H1 (cell line): ENCODE measurements around the gene WWP2. TPM values are rescaled to one million over a fixed set of nuclear protein-coding genes. Genes with fewer than 3 reads are reported as not detected.
A peak's percentile ranks its signal among the peaks of the same experiment; 100 is the strongest.
"Not testable (repeated sequence)": the region's sequence is repeated elsewhere in the genome, so short reads cannot be mapped to it uniquely, and the experiment has no call there.

Experiments used
- CTCF ChIA-PET: fragments of 300-600 bp; sonication (Branson Sonifier 250); formaldehyde crosslinking; loops from one replicate; lab custom pipeline; 2021; ENCODE audit not compliant: partially characterized antibody; lab: Charles Lee
- POLR2A ChIA-PET: fragments of 300-600 bp; sonication (Branson Sonifier 250); formaldehyde crosslinking; loops from one replicate; lab custom pipeline; 2021; ENCODE audit warnings: inconsistent platforms; ENCODE audit not compliant: partially characterized antibody; lab: Charles Lee
- DNase-seq, 2 experiments: peaks; one replicate each; pipeline versions ENCODE4 v3.0.0 to v3.0.0-alpha.2; 2010 to 2022; ENCODE audit warnings: low spot score in 2 of 2, low read depth in 1 of 2, mixed read lengths in 1 of 2
- FAIRE-seq: peaks from 2 replicates; lab custom pipeline; 2011; peaks lifted over from hg19 to GRCh38; lab: Jason Lieb, UNC
- H2AFZ ChIP-seq: 2 replicates; pipeline ENCODE4 v1.8.1; 2012; ENCODE audit warnings: low read length, inconsistent platforms
- H2AK5ac ChIP-seq: 2 replicates; pipeline ENCODE4 v1.6.1; 2013; ENCODE audit warnings: low read depth, low read length
- H2BK120ac ChIP-seq: replicated peaks from 2 replicates; pipeline ENCODE3; 2013; ENCODE audit warnings: low read depth, low read length, inconsistent platforms
- H2BK12ac ChIP-seq: 2 replicates; pipeline ENCODE4 v1.6.1; 2013; ENCODE audit warnings: low read depth, low read length
- H2BK15ac ChIP-seq: 2 replicates; pipeline ENCODE4 v1.6.1; 2013; ENCODE audit warnings: low read length
- H2BK20ac ChIP-seq: 2 replicates; pipeline ENCODE4 v1.6.1; 2013; ENCODE audit warnings: low read length
- H2BK5ac ChIP-seq: 2 replicates; pipeline ENCODE4 v1.6.1; 2013; ENCODE audit warnings: low read depth, low read length
- H3K14ac ChIP-seq: 2 replicates; pipeline ENCODE4 v1.6.1; 2013; ENCODE audit warnings: inconsistent platforms; ENCODE audit not compliant: insufficient read length
- H3K18ac ChIP-seq: 2 replicates; pipeline ENCODE4 v1.6.1; 2013; ENCODE audit warnings: low read length; ENCODE audit errors: extremely low read depth
- H3K23ac ChIP-seq: 2 replicates; pipeline ENCODE4 v1.6.1; 2013; ENCODE audit warnings: inconsistent platforms; ENCODE audit not compliant: insufficient read length
- H3K23me2 ChIP-seq: 2 replicates; pipeline ENCODE4 v1.6.1; 2013; ENCODE audit warnings: low read depth, low read length
- H3K27ac ChIP-seq: 2 replicates; pipeline ENCODE4 v1.6.1; 2011; ENCODE audit warnings: low read depth, low read length, inconsistent platforms
- H3K27me3 ChIP-seq, 4 experiments: replicated peaks in 1 of 4; 1 replicate in 1 of 4; 2 replicates in 3 of 4; pipeline versions ENCODE4 v1.6.1 to v1.8.1; 2011 to 2013; ENCODE audit warnings: low read length in 3 of 4, mild to moderate bottlenecking in 3 of 4, inconsistent platforms in 2 of 4, mixed read lengths in 2 of 4, moderate library complexity in 1 of 4; ENCODE audit not compliant: control insufficient read depth in 3 of 4, insufficient read depth in 3 of 4; ENCODE audit errors: extremely low read depth in 1 of 4
- H3K36me3 ChIP-seq, 4 experiments: 2 replicates each; pipeline versions ENCODE4 v1.6.1 to v1.8.1; 2011 to 2013; ENCODE audit warnings: mild to moderate bottlenecking in 4 of 4, low read length in 3 of 4, moderate library complexity in 2 of 4, control low read depth in 1 of 4, inconsistent platforms in 1 of 4; ENCODE audit not compliant: insufficient read depth in 4 of 4, control insufficient read depth in 2 of 4
- H3K4ac ChIP-seq: replicated peaks from 2 replicates; pipeline ENCODE3; 2013; ENCODE audit warnings: low read length, low read depth, mixed read lengths, inconsistent platforms; ENCODE audit not compliant: insufficient read length
- H3K4me1 ChIP-seq, 4 experiments: replicated peaks in 1 of 4; 1 replicate in 1 of 4; 2 replicates in 3 of 4; pipeline versions ENCODE4 v1.6.1 to v1.8.1; 2011 to 2013; ENCODE audit warnings: low read length in 3 of 4, inconsistent platforms in 2 of 4, mixed read lengths in 1 of 4; ENCODE audit not compliant: insufficient read depth in 4 of 4, control insufficient read depth in 3 of 4
- H3K4me2 ChIP-seq, 2 experiments: 2 replicates each; pipeline versions ENCODE4 v1.6.1 to v1.8.1; 2011 to 2013; ENCODE audit warnings: low read depth in 2 of 2, low read length in 2 of 2, control low read depth in 1 of 2, inconsistent platforms in 1 of 2, mild to moderate bottlenecking in 1 of 2; ENCODE audit not compliant: insufficient read depth in 1 of 2
- H3K4me3 ChIP-seq, 4 experiments: fragments of 200-600, 300-600 bp in 1 of 4; sonication (generic), shearing (Covaris generic), sonication (Bioruptor Twin) in 1 of 4; 2 replicates each; pipeline versions ENCODE4 v1.5.1 to v1.8.1; 2011 to 2016; ENCODE audit warnings: low read length in 4 of 4, low read depth in 3 of 4, control low read depth in 2 of 4, inconsistent platforms in 2 of 4, mild to moderate bottlenecking in 2 of 4, mixed read lengths in 1 of 4, moderate library complexity in 1 of 4; ENCODE audit not compliant: insufficient read depth in 2 of 4; ENCODE audit errors: extremely low read depth in 1 of 4
- H3K56ac ChIP-seq: replicated peaks from 2 replicates; pipeline ENCODE3; 2013; ENCODE audit warnings: low read depth, mild to moderate bottlenecking, mixed read lengths, low read length, inconsistent platforms; ENCODE audit not compliant: insufficient read length
- H3K79me1 ChIP-seq: 2 replicates; pipeline ENCODE4 v1.6.1; 2013; ENCODE audit warnings: low read depth, low read length, control low read depth
- H3K79me2 ChIP-seq, 2 experiments: 2 replicates each; pipeline versions ENCODE4 v1.6.1 to v1.8.1; 2012 to 2013; ENCODE audit warnings: low read length in 2 of 2, mild to moderate bottlenecking in 2 of 2, inconsistent platforms in 1 of 2; ENCODE audit not compliant: insufficient read depth in 2 of 2, control insufficient read depth in 1 of 2
- H3K9ac ChIP-seq, 4 experiments: replicated peaks in 1 of 4; 1 replicate in 1 of 4; 2 replicates in 3 of 4; pipeline versions ENCODE4 v1.6.1 to v1.8.1; 2011 to 2013; ENCODE audit warnings: low read depth in 3 of 4, low read length in 3 of 4, control low read depth in 2 of 4, mild to moderate bottlenecking in 2 of 4, moderate library complexity in 2 of 4, inconsistent platforms in 1 of 4; ENCODE audit errors: extremely low read depth in 1 of 4
- H3K9me3 ChIP-seq, 2 experiments: 2 replicates each; pipeline versions ENCODE4 v1.6.1 to v1.8.1; 2012 to 2013; ENCODE audit warnings: mild to moderate bottlenecking in 2 of 2, moderate library complexity in 2 of 2, control low read depth in 1 of 2, inconsistent platforms in 1 of 2, low read depth in 1 of 2, low read length in 1 of 2, mixed read lengths in 1 of 2; ENCODE audit not compliant: insufficient read depth in 2 of 2
- H4K20me1 ChIP-seq, 2 experiments: replicated peaks in 1 of 2; 2 replicates each; pipeline versions ENCODE3 to v1.8.1; 2011 to 2013; ENCODE audit warnings: inconsistent platforms in 2 of 2, low read length in 2 of 2, mild to moderate bottlenecking in 1 of 2; ENCODE audit not compliant: insufficient read depth in 2 of 2, control insufficient read depth in 1 of 2
- H4K5ac ChIP-seq: 2 replicates; pipeline ENCODE4 v1.6.1; 2013; ENCODE audit warnings: low read length, low read depth, mixed read lengths, inconsistent platforms; ENCODE audit not compliant: insufficient read length
- H4K8ac ChIP-seq: 2 replicates; pipeline ENCODE4 v1.8.0; 2013; ENCODE audit warnings: mild to moderate bottlenecking, moderate library complexity, low read length, inconsistent platforms; ENCODE audit not compliant: insufficient read depth; ENCODE audit errors: extremely low read depth
- H4K91ac ChIP-seq: replicated peaks from 2 replicates; pipeline ENCODE3; 2013; ENCODE audit warnings: low read length, mixed read lengths, inconsistent platforms; ENCODE audit not compliant: insufficient read length
- WGBS, 2 experiments: shearing (Covaris generic) in 1 of 2; methylation state at CpG; one replicate each; pipeline versions ENCODE4 v1.1.6 to v1.1.7; 2013 to 2015; ENCODE audit warnings: low lambda C conversion rate in 2 of 2, mixed read lengths in 2 of 2, inconsistent platforms in 1 of 2, low coverage in 1 of 2, missing lambda C conversion rate in 1 of 2; ENCODE audit not compliant: insufficient replicate concordance in 2 of 2, insufficient coverage in 1 of 2, insufficient read length in 1 of 2; ENCODE audit errors: extremely low coverage in 1 of 2, missing lambda C conversion rate in 1 of 2; 5-methylcytosine and 5-hydroxymethylcytosine counted together
- polyA plus RNA-seq, 7 experiments: library from polyadenylated mRNA; depleted of rRNA in 3 of 7; stranded (reverse) in 5 of 7; unstranded in 2 of 7; fragments of >200 nt in 5 of 7; fragments of 200-250 nt in 2 of 7; gene quantifications; 1 replicate in 5 of 7; 2 replicates in 1 of 7; 4 replicates in 1 of 7; pipeline versions ENCODE4 v1.2.1 to v1.2.3, GENCODE V29; 2011 to 2013; ENCODE audit warnings: missing spikeins in 2 of 7, mixed read lengths in 2 of 7
- total RNA-seq: library from RNA; stranded (reverse); fragmentation: NEBNext Ultra II Directional; extraction: Animal tissue kit (Norgen Biotek cat#: 25700); gene quantifications from 2 replicates; pipeline ENCODE4 v1.2.1, GENCODE V29; 2021

The WWP2 gene
- total and polyA plus RNA-seq, 2 of the 8 experiments (the other 6 are each of a cell fraction or from before 2014, with no cell fraction given) = 14.1 to 42.2 TPM

DNA sequence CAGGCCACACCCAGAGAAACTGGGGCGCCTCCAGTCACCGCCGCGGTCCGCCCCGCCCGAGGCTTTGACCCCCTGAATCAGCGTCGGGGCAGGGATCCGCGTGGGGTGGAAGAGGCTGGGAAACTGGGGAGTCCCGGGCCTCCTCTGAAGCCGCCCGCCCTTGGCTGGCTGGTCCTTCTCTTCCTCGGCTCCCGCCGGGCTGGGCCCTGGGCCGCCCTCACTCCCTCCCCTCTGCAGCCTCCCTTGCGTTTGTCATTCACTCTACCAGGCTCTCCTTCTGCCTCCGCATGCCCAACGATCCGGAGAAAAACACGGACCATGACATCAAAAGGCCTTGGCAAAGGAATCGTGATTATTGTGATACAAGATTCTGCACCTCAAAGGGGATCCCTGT lies 203.5 kb downstream of the WWP2 start:
- H3K9me3 ChIP-seq, H3K18ac ChIP-seq, H3K36me3 ChIP-seq, H2BK20ac ChIP-seq, H2BK12ac ChIP-seq, H3K23me2 ChIP-seq, H3K14ac ChIP-seq, CTCF ChIA-PET, H4K20me1 ChIP-seq, H3K23ac ChIP-seq, H4K8ac ChIP-seq, H3K79me2 ChIP-seq, H3K56ac ChIP-seq, H3K27ac ChIP-seq, H3K27me3 ChIP-seq, H4K91ac ChIP-seq, H2AFZ ChIP-seq, H2AK5ac ChIP-seq, H3K4ac ChIP-seq, H2BK15ac ChIP-seq, FAIRE-seq, H4K5ac ChIP-seq, POLR2A ChIA-PET, H2BK120ac ChIP-seq, H3K4me1 ChIP-seq, H3K9ac ChIP-seq, H2BK5ac ChIP-seq, H3K79me1 ChIP-seq: not testable (repeated sequence)
- 19% methylated on average over 5 of the region's 24 CpGs; no CpG with 5 or more reads in 1 of the 2 experiments for WGBS, 2 experiments
- DNase-seq = peak in 1 of 2 experiments; percentile 62
- peak overlapping the region in 2 of 4 experiments; percentile 20 to 52; a peak in 4 of 8 replicates for H3K4me3 ChIP-seq
- H3K4me2 ChIP-seq = peak overlapping the region; percentile 45 to 53; a peak in 2 of 4 replicates

DNA sequence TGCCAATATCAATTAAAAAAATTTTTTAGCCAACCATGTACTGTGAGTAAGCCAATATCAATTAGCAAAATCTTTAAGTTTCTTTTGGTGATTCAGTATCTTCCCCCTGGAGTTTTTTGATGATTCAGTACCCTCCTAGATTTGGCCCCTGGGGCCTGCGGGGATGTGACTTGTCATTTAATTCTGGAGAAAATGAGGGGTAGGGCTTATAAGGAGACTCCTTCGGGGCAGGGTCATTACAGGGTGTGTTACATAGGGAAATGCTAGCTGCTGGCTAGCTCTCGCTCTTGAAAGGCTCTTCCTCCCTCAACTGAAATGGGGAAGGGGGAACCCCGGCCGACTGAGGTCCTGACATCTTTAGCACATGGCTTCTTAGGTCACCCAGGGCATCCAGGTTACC lies 205.6 kb downstream of the WWP2 start:
- CTCF ChIA-PET, H3K23me2 ChIP-seq, H3K4me1 ChIP-seq, H2BK5ac ChIP-seq, H3K18ac ChIP-seq, H3K27ac ChIP-seq, H2AK5ac ChIP-seq, H2AFZ ChIP-seq, H3K27me3 ChIP-seq, H3K23ac ChIP-seq, H2BK12ac ChIP-seq, H4K5ac ChIP-seq, H3K4me2 ChIP-seq, H3K56ac ChIP-seq, H3K9ac ChIP-seq, H3K4me3 ChIP-seq, H3K79me1 ChIP-seq, H2BK15ac ChIP-seq, H4K91ac ChIP-seq, H3K9me3 ChIP-seq, POLR2A ChIA-PET, H3K14ac ChIP-seq, DNase-seq, H3K79me2 ChIP-seq, H3K4ac ChIP-seq, H2BK120ac ChIP-seq, FAIRE-seq, H4K20me1 ChIP-seq, H3K36me3 ChIP-seq, H2BK20ac ChIP-seq, H4K8ac ChIP-seq: not testable (repeated sequence)
- WGBS, 2 experiments = no CpG with 5 or more reads among the region's 5 CpGs
